HepG2 (cell line): ENCODE measurements around the gene MRPS11. TPM values are rescaled to one million over a fixed set of nuclear protein-coding genes. Genes with fewer than 3 reads are reported as not detected.
A peak's percentile ranks its signal among the peaks of the same experiment; 100 is the strongest.

ENCODE experiments used
- ARID2 ChIP-seq: sonication (generic); formaldehyde crosslinking; IDR thresholded peaks from 2 replicates; pipeline ENCODE4 v1.8.1; 2022; ENCODE audit warnings: mild to moderate bottlenecking, missing genetic modification reagents, borderline replicate concordance
- GABPA ChIP-seq, 2 experiments: IDR thresholded peaks; 2 replicates each; pipeline ENCODE4 v1.6.1; 2011 to 2016; ENCODE audit warnings: low read depth in 2 of 2, low read length in 1 of 2, missing biosample characterization in 1 of 2, missing genetic modification characterization in 1 of 2
- GPN1 ChIP-seq: sonication (generic); formaldehyde crosslinking; IDR thresholded peaks from 2 replicates; pipeline ENCODE4 v1.5.1; 2020; ENCODE audit warnings: missing genetic modification reagents, borderline replicate concordance
- HMG20B ChIP-seq: conservative IDR thresholded peaks from 2 replicates; pipeline ENCODE4 v1.6.1; 2016; ENCODE audit warnings: missing genetic modification reagents, missing compliant biosample characterization
- JUND ChIP-seq: sonication (generic); formaldehyde crosslinking; IDR thresholded peaks from 2 replicates; pipeline ENCODE4 v1.8.0; 2022; ENCODE audit warnings: mild to moderate bottlenecking, missing genetic modification reagents
- KLF15 ChIP-seq: sonication (generic); formaldehyde crosslinking; IDR thresholded peaks from 2 replicates; pipeline ENCODE4 v1.8.1; 2023; ENCODE audit warnings: borderline replicate concordance, mild to moderate bottlenecking, inconsistent platforms, missing genetic modification reagents, mixed read lengths
- KLF16 ChIP-seq, 2 experiments: sonication (generic) in 1 of 2; formaldehyde crosslinking in 1 of 2; IDR thresholded peaks; 2 replicates each; pipeline versions ENCODE4 v1.6.1 to v1.8.0; 2016 to 2023; ENCODE audit warnings: missing genetic modification reagents in 2 of 2, missing compliant biosample characterization in 1 of 2
- LCORL ChIP-seq, 2 experiments: fragments of 450-650 bp in 1 of 2; sonication (generic) in 1 of 2; formaldehyde crosslinking in 1 of 2; IDR thresholded peaks; 2 replicates each; pipeline versions ENCODE4 v1.5.0 to v1.6.1; 2017 to 2020; ENCODE audit warnings: antibody characterized with exemption in 1 of 2, missing genetic modification reagents in 1 of 2
- LRRFIP1 ChIP-seq: sonication (generic); formaldehyde crosslinking; conservative IDR thresholded peaks from 2 replicates; pipeline ENCODE4 v1.4.0; 2020; ENCODE audit warnings: missing genetic modification reagents
- MED8 ChIP-seq: sonication (generic); formaldehyde crosslinking; IDR thresholded peaks from 2 replicates; pipeline ENCODE4 v1.8.1; 2023; ENCODE audit warnings: mild to moderate bottlenecking, missing genetic modification reagents; ENCODE audit not compliant: insufficient replicate concordance
- PHF21A ChIP-seq: sonication (generic); formaldehyde crosslinking; IDR thresholded peaks from 2 replicates; pipeline ENCODE4 v1.5.0; 2020; ENCODE audit warnings: mild to moderate bottlenecking, missing genetic modification reagents
- SOX5 ChIP-seq: IDR thresholded peaks from 2 replicates; pipeline ENCODE4 v1.6.1; 2016; ENCODE audit warnings: borderline replicate concordance
- SOX6 ChIP-seq, 2 experiments: fragments of 450-650 bp in 1 of 2; sonication (generic) in 1 of 2; formaldehyde crosslinking in 1 of 2; IDR thresholded peaks; 2 replicates each; pipeline versions ENCODE4 v1.4.0 to v1.6.1; 2017 to 2020; ENCODE audit warnings: antibody characterized with exemption in 1 of 2, mild to moderate bottlenecking in 1 of 2, missing genetic modification reagents in 1 of 2
- YEATS4 ChIP-seq: sonication (generic); formaldehyde crosslinking; IDR thresholded peaks from 2 replicates; pipeline ENCODE4 v1.4.0; 2020; ENCODE audit warnings: missing genetic modification reagents, borderline replicate concordance
- ZKSCAN1 ChIP-seq: fragments of 150-350 bp; IDR thresholded peaks from 2 replicates; pipeline ENCODE4 v1.6.1; 2014; ENCODE audit warnings: low read length
- ZKSCAN5 ChIP-seq: sonication (generic); formaldehyde crosslinking; IDR thresholded peaks from 2 replicates; pipeline ENCODE4 v1.5.1; 2020; ENCODE audit warnings: mild to moderate bottlenecking, missing genetic modification reagents
- ZNF101 ChIP-seq: sonication (generic); formaldehyde crosslinking; IDR thresholded peaks from 2 replicates; pipeline ENCODE4 v1.4.0; 2020; ENCODE audit warnings: mild to moderate bottlenecking, low read depth, missing genetic modification reagents, borderline replicate concordance
- ZNF274 ChIP-seq: sonication (generic); formaldehyde crosslinking; IDR thresholded peaks from 2 replicates; pipeline ENCODE4 v1.5.1; 2020; ENCODE audit warnings: mild to moderate bottlenecking, missing genetic modification reagents
- ZNF282 ChIP-seq: fragments of 450-650 bp; IDR thresholded peaks from 2 replicates; pipeline ENCODE4 v1.6.1; 2018; ENCODE audit not compliant: partially characterized antibody
- ZNF317 ChIP-seq: sonication (generic); formaldehyde crosslinking; IDR thresholded peaks from 2 replicates; pipeline ENCODE4 v1.5.0; 2020; ENCODE audit warnings: mild to moderate bottlenecking, missing genetic modification reagents
- ZNF569 ChIP-seq: sonication (generic); formaldehyde crosslinking; IDR thresholded peaks from 2 replicates; pipeline ENCODE4 v1.5.0; 2020; ENCODE audit warnings: mild to moderate bottlenecking, missing genetic modification reagents, moderate library complexity, borderline replicate concordance
- ZNF629 ChIP-seq: sonication (generic); formaldehyde crosslinking; conservative IDR thresholded peaks from 2 replicates; pipeline ENCODE4 v1.5.0; 2020; ENCODE audit warnings: missing genetic modification reagents
- ZNF790 ChIP-seq: sonication (generic); formaldehyde crosslinking; IDR thresholded peaks from 2 replicates; pipeline ENCODE4 v1.8.0; 2022; ENCODE audit warnings: missing genetic modification reagents, mild to moderate bottlenecking, borderline replicate concordance
- ZNF83 ChIP-seq: sonication (generic); formaldehyde crosslinking; IDR thresholded peaks from 2 replicates; pipeline ENCODE4 v1.4.0; 2020; ENCODE audit warnings: missing genetic modification reagents, mild to moderate bottlenecking, borderline replicate concordance
- ZSCAN20 ChIP-seq: sonication (generic); formaldehyde crosslinking; IDR thresholded peaks from 2 replicates; pipeline ENCODE4 v1.4.0; 2020; ENCODE audit warnings: missing genetic modification reagents, mild to moderate bottlenecking, borderline replicate concordance
- polyA plus RNA-seq, 8 experiments: library from polyadenylated mRNA; depleted of rRNA in 3 of 8; stranded (reverse) in 7 of 8; unstranded in 1 of 8; fragments of >200 nt; fragmentation: Illumina TruSeq in 4 of 8; extraction: Trizol in 4 of 8; gene quantifications; 2 replicates each; pipeline versions ENCODE4 v1.2.1 to v1.2.3, GENCODE V29; 2011 to 2016; ENCODE audit warnings: low read depth in 4 of 8, missing spikeins in 1 of 8, mixed read lengths in 1 of 8; ENCODE audit not compliant: insufficient read depth in 1 of 8
- total RNA-seq, 5 experiments: library from RNA; depleted of rRNA; stranded (reverse); fragments of >200 nt; fragmentation: Illumina TruSeq; extraction: Trizol; gene quantifications; 2 replicates each; pipeline ENCODE4 v1.2.3, GENCODE V29; 2016; ENCODE audit warnings: low read depth in 1 of 5
- TF ChIP-seq, protein P1 (sequence below): sonication (generic); formaldehyde crosslinking; IDR thresholded peaks from 2 replicates; pipeline ENCODE4 v1.5.0; 2020; ENCODE audit warnings: missing genetic modification reagents
- TF ChIP-seq, protein P2 (sequence below): sonication (generic); formaldehyde crosslinking; conservative IDR thresholded peaks from 2 replicates; pipeline ENCODE4 v1.4.0; 2020; ENCODE audit warnings: missing genetic modification reagents

The MRPS11 gene
- total and polyA plus RNA-seq, 2 of the 13 experiments (the other 11 are each of a cell fraction or from before 2014, with no cell fraction given): 50.1 to 72.7 TPM

DNA sequence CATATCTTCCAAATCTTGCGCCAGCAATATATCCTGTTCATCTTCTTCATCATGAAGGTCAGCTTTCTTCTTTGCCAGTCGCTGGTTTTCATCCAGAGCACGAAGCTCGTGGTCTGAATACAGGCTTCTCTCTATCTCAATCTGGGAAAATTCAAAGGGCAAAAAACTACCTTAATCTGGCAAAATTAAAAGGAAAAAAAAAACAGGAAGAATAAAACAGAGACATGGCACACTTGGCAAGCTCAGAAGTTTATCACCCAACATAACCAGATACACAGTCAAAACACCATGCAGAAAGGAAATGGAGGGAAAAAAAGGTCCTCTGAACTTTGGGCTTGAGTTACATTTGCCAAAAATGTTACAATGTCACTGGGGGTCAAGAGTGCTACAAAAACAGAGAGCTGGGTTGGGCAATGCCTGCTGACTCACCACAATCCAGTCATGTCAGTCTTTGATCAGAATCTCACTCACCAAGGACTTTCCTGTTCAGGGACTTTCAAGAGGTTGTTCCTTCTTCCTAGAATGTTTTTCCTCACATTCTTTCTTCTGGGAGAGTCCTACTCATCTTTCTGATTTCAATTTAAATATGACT, 1.8 kb upstream of the MRPS11 start (continued):
- TF ChIP-seq, protein P1, sequence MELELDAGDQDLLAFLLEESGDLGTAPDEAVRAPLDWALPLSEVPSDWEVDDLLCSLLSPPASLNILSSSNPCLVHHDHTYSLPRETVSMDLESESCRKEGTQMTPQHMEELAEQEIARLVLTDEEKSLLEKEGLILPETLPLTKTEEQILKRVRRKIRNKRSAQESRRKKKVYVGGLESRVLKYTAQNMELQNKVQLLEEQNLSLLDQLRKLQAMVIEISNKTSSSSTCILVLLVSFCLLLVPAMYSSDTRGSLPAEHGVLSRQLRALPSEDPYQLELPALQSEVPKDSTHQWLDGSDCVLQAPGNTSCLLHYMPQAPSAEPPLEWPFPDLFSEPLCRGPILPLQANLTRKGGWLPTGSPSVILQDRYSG (CRISPR knock-in tag): no peak
- peak; percentile 98 for TF ChIP-seq JUND (CRISPR knock-in tag)
- TF ChIP-seq, protein P2, sequence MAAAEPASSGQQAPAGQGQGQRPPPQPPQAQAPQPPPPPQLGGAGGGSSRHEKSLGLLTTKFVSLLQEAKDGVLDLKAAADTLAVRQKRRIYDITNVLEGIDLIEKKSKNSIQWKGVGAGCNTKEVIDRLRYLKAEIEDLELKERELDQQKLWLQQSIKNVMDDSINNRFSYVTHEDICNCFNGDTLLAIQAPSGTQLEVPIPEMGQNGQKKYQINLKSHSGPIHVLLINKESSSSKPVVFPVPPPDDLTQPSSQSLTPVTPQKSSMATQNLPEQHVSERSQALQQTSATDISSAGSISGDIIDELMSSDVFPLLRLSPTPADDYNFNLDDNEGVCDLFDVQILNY (CRISPR knock-in tag): no peak
- TF ChIP-seq KLF16 (CRISPR knock-in tag; IDR thresholded peaks at IDR 0.05): peak in 1 of 2 experiments; percentile 79; a peak in 1 of 4 replicates
- TF ChIP-seq ZNF282: no peak
- no peak for TF ChIP-seq ZSCAN20 (CRISPR knock-in tag)
- peak; percentile 65; the same call in 1 of the 2 replicates for TF ChIP-seq PHF21A (CRISPR knock-in tag)
- TF ChIP-seq ZNF569 (CRISPR knock-in tag): no peak
- TF ChIP-seq KLF15 (CRISPR knock-in tag): no peak
- 0 out of 2 replicates have a peak, but pooled peaks have one; percentile 24 for TF ChIP-seq ZNF317 (CRISPR knock-in tag)
- peak; percentile 52; the same call in 1 of the 2 replicates for TF ChIP-seq YEATS4 (CRISPR knock-in tag)
- no peak for TF ChIP-seq ZNF83 (CRISPR knock-in tag)
- TF ChIP-seq ARID2 (CRISPR knock-in tag): no peak
- no peak for TF ChIP-seq LRRFIP1 (CRISPR knock-in tag)
- TF ChIP-seq SOX6 (IDR thresholded peaks at IDR 0.05): no peak
- TF ChIP-seq SOX6 (CRISPR knock-in tag; IDR thresholded peaks at IDR 0.05): peak; percentile 88
- no peak for TF ChIP-seq ZNF101 (CRISPR knock-in tag)
- TF ChIP-seq ZNF629 (CRISPR knock-in tag): peak; percentile 31; the same call in 1 of the 2 replicates
- TF ChIP-seq LCORL (IDR thresholded peaks at IDR 0.05): peak; percentile 88; the same call in 1 of the 2 replicates
- peak; percentile 99 for TF ChIP-seq LCORL (CRISPR knock-in tag; IDR thresholded peaks at IDR 0.05)
- TF ChIP-seq MED8 (CRISPR knock-in tag): no peak
- TF ChIP-seq GABPA (IDR thresholded peaks at IDR 0.05; ENCODE audit: low read depth, low read length): no peak
- TF ChIP-seq GABPA (CRISPR knock-in tag; IDR thresholded peaks at IDR 0.05; ENCODE audit: low read depth): peak; percentile 58
- peak; percentile 86 for TF ChIP-seq SOX5 (CRISPR knock-in tag)
- TF ChIP-seq HMG20B (CRISPR knock-in tag): no peak
- no peak for TF ChIP-seq ZNF274 (CRISPR knock-in tag)
- no peak for TF ChIP-seq ZKSCAN1
- TF ChIP-seq ZKSCAN5: no peak
- no peak for TF ChIP-seq GPN1 (CRISPR knock-in tag)
- TF ChIP-seq ZNF790 (CRISPR knock-in tag): no peak
